Endothelial cell (in vitro differentiated cells): Measurements from ENCODE around the gene KCNQ4. TPM values are rescaled to one million over a fixed set of nuclear protein-coding genes. Genes with fewer than 3 reads are reported as not detected.

Experiments
- DNase-seq: peaks from one replicate; pipeline ENCODE4 v3.0.0; 2021; ENCODE audit warnings: low spot score
- H3K27ac Mint-ChIP-seq: one replicate; pipeline ENCODE4 v1.8.0; 2021; ENCODE audit warnings: mixed read lengths, inconsistent platforms; ENCODE audit not compliant: unreplicated experiment
- H3K27me3 Mint-ChIP-seq: one replicate; pipeline ENCODE4 v1.8.0; 2021; ENCODE audit warnings: mild to moderate bottlenecking, moderate library complexity, mixed read lengths, inconsistent platforms; ENCODE audit not compliant: unreplicated experiment
- H3K36me3 Mint-ChIP-seq: one replicate; pipeline ENCODE4 v1.8.0; 2021; ENCODE audit warnings: mild to moderate bottlenecking, low read depth, mixed read lengths, inconsistent platforms; ENCODE audit not compliant: unreplicated experiment
- H3K4me1 Mint-ChIP-seq: one replicate; pipeline ENCODE4 v1.8.0; 2021; ENCODE audit warnings: mild to moderate bottlenecking, mixed read lengths, inconsistent platforms; ENCODE audit not compliant: unreplicated experiment
- H3K4me3 Mint-ChIP-seq: one replicate; pipeline ENCODE4 v1.8.0; 2021; ENCODE audit warnings: mild to moderate bottlenecking, mixed read lengths, inconsistent platforms; ENCODE audit not compliant: unreplicated experiment
- H3K9me3 Mint-ChIP-seq: one replicate; pipeline ENCODE4 v1.8.0; 2021; ENCODE audit warnings: mixed read lengths, inconsistent platforms; ENCODE audit not compliant: unreplicated experiment
- total RNA-seq: library from RNA; stranded (reverse); fragmentation: NEBNext Ultra II Directional; extraction: Animal tissue kit (Norgen Biotek cat#: 25700); gene quantifications from one replicate; pipeline ENCODE4 v1.2.1, GENCODE V29; 2021; ENCODE audit not compliant: unreplicated experiment
- TF ChIP-seq, protein P1 (sequence below): fragments of 200-600 bp; sonication (generic); IDR thresholded peaks from one replicate; pipeline ENCODE4 v1.5.0; 2021; ENCODE audit warnings: antibody characterized with exemption; ENCODE audit not compliant: unreplicated experiment

The KCNQ4 gene
- total RNA-seq, 1 donor from 2014 or later = 1.5 TPM

DNA sequence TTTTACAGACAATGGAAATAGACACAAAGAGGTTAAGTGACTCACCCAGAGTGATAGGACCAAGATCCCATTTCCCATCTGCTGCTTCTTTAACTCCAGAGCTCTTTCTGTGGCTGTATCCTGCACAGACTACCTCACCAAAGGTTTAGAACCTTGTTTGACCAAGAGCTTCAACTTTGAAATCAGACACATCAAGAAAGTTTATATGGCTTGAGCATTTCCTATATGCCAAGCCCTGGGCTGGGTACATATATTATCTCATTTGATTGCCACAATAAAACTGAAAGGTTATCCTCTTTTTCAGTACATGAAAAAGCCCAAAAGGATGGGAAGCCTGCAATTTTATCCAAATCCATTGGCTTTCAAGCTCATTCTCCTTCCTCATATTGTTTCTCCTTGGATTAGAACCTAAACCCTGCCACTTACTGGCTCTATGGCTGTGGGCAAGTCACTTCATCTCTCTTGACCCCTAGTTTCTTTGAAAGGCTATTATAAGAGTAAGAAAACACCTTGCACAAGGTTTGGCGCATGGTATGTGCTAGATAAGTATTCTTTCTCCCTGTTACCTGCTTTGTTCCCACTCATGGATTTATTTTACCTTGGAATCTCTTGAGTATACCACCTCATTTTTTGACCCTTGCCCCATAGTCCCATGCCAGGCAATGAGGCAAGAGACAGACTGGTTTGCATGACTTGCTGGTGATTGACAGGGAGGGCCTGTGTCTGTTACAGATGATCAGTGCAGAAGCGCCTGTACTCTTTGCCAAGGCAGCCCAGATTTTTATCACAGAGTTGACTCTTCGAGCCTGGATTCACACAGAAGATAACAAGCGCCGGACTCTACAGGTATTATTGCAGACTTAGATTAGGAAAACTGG, 34.5 kb upstream of the KCNQ4 start:
- Mint-ChIP-seq H3K27ac (no peak overlapping the region), H3K36me3 (peaks cover 24% of the 10 kb centered on the region), H3K4me3 (no peak overlapping the region), H3K4me1 (peaks cover 4% of the 10 kb centered on the region), H3K27me3 (no peaks in the 10 kb centered on the region), H3K9me3 (no peaks in the 10 kb centered on the region)
- no peak for DNase-seq
- TF ChIP-seq, protein P1, sequence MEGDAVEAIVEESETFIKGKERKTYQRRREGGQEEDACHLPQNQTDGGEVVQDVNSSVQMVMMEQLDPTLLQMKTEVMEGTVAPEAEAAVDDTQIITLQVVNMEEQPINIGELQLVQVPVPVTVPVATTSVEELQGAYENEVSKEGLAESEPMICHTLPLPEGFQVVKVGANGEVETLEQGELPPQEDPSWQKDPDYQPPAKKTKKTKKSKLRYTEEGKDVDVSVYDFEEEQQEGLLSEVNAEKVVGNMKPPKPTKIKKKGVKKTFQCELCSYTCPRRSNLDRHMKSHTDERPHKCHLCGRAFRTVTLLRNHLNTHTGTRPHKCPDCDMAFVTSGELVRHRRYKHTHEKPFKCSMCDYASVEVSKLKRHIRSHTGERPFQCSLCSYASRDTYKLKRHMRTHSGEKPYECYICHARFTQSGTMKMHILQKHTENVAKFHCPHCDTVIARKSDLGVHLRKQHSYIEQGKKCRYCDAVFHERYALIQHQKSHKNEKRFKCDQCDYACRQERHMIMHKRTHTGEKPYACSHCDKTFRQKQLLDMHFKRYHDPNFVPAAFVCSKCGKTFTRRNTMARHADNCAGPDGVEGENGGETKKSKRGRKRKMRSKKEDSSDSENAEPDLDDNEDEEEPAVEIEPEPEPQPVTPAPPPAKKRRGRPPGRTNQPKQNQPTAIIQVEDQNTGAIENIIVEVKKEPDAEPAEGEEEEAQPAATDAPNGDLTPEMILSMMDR = no peak

DNA sequence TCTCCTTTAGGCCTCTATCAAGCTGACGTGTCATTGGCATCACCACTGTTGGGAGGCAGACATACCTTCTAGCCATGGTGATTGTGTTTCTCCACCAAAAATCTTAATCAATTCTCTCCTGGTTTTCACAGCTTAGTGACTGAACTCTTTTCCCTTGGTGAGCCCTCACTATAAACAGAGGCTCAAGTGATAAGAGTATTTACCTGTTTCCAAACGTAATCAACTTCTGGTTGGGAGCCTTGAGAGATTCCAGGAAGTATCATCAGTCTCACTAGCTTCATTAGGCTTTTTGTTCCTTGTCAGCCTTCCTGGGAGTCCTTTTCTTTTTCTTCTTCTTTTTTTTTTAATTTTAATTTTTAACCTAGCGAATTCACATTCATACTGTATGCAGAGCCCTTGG, 33.8 kb upstream of the KCNQ4 start:
- Mint-ChIP-seq H3K4me1 (peaks cover 4% of the 10 kb centered on the region), H3K36me3 (peaks cover 19% of the 10 kb centered on the region), H3K4me3 (no peak overlapping the region), H3K27ac (no peak overlapping the region), H3K27me3 (no peaks in the 10 kb centered on the region), H3K9me3 (no peaks in the 10 kb centered on the region)
- TF ChIP-seq, protein P1 = no peak
- DNase-seq = no peak

DNA sequence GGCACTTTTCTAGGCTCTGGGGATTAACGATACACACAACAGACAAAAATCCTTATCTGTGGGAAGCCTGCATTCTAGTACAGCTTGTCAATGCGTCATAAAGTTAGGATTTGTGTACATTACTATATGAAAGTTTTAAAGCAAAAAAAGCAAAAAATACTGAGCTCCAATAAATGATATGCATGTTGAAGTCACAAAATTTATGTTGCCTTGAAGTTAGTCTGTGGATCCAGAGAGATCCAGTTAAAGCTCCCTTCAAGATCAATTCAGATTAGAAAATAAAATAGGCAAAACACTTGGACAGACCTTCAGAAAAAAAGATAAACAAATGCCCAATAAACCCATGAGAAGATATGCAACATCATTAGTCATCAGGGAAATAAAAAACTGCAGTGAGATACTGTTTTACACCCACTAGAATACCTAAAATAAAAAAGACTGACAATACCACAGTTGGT, 33.1 kb upstream of the KCNQ4 start:
- TF ChIP-seq, protein P1 = no peak
- Mint-ChIP-seq H3K27ac (no peak overlapping the region), H3K9me3 (no peaks in the 10 kb centered on the region), H3K4me1 (peaks cover 2% of the 10 kb centered on the region), H3K27me3 (no peaks in the 10 kb centered on the region), H3K36me3 (peaks cover 13% of the 10 kb centered on the region), H3K4me3 (no peak overlapping the region)
- DNase-seq = no peak

DNA sequence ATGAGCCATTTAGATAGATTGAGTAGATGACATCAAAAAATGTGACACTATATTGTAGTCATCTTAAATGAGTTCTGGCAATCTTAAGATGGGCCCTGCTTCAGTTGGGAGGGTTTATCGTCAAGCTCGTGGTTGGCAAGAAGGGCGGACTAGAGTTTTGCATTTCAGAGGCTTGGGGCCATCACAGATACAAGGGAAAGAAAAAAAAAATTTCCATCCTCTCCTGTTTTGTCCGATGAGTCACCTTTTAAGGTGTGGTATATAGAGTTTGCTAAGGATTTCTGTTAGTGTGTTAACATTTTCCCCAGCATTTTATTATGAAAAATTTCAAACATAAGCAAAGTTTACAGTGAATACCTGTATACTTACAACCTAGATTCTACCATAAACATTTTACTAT, 31.8 kb upstream of the KCNQ4 start:
- H3K36me3 Mint-ChIP-seq = peaks cover 18% of the 10 kb centered on the region

More for the DNA sequence above, 31.8 kb upstream of the KCNQ4 start:
- no peaks in the 10 kb centered on the region for H3K4me1 Mint-ChIP-seq
- no peak overlapping the region for H3K27ac Mint-ChIP-seq
- no peaks in the 10 kb centered on the region for H3K9me3 Mint-ChIP-seq
- H3K4me3 Mint-ChIP-seq = no peak overlapping the region
- H3K27me3 Mint-ChIP-seq = no peaks in the 10 kb centered on the region
- TF ChIP-seq, protein P1 = no peak
- no peak for DNase-seq
